IMR-90 (cell line): ENCODE data around the gene SLC30A2. TPM values are rescaled to one million over a fixed set of nuclear protein-coding genes. Genes with fewer than 3 reads are reported as not detected.

Source experiments
- ATAC-seq: fragments of 200-7000 bp; cut with Tn5 transposase; 2 replicates; pipeline ENCODE4 v1.9.1; 2020; ENCODE audit warnings: low read depth, mild to moderate bottlenecking, moderate library complexity
- BruUV-seq: library from RNA; stranded (reverse); fragments of 400-500 nt; replicated peaks from 2 replicates; lab custom pipeline; 2021; lab: Mats Ljungman, UMichigan
- CTCF ChIA-PET: fragments of 300-600 bp; formaldehyde crosslinking; extraction: SDS; loops from one replicate; lab custom pipeline; 2021; ENCODE audit warnings: antibody characterized with exemption; lab: Yijun Ruan, JAX
- POLR2A ChIA-PET: fragments of 300-600 bp; sonication (Branson Sonifier 250); formaldehyde crosslinking; loops from one replicate; lab custom pipeline; 2022; ENCODE audit warnings: antibody characterized with exemption; ENCODE audit not compliant: unreplicated experiment; lab: Charles Lee
- DNase-seq: peaks from one replicate; pipeline ENCODE4 v3.0.0; 2013
- H2AFZ ChIP-seq: replicated peaks from 2 replicates; pipeline ENCODE3; 2013; ENCODE audit warnings: low read length, mild to moderate bottlenecking; ENCODE audit not compliant: poor library complexity
- H2AK5ac ChIP-seq: 2 replicates; pipeline ENCODE4 v1.6.1; 2013; ENCODE audit warnings: low read depth, low read length, inconsistent platforms
- H2AK9ac ChIP-seq: replicated peaks from 2 replicates; pipeline ENCODE3; 2013; ENCODE audit warnings: mild to moderate bottlenecking, low read depth, low read length, moderate library complexity; ENCODE audit not compliant: poor library complexity
- H2BK120ac ChIP-seq: 2 replicates; pipeline ENCODE4 v1.6.1; 2013; ENCODE audit warnings: low read depth, low read length, inconsistent platforms
- H2BK15ac ChIP-seq: 3 replicates; pipeline ENCODE4 v1.6.1; 2013; ENCODE audit warnings: low read depth, low read length, inconsistent platforms
- H2BK20ac ChIP-seq: 2 replicates; pipeline ENCODE4 v1.6.1; 2013; ENCODE audit warnings: low read depth, mild to moderate bottlenecking, inconsistent platforms, low read length, moderate library complexity
- H2BK5ac ChIP-seq: 2 replicates; pipeline ENCODE4 v1.6.1; 2013; ENCODE audit warnings: mild to moderate bottlenecking, low read depth, low read length, inconsistent platforms; ENCODE audit not compliant: poor library complexity, severe bottlenecking
- H3K14ac ChIP-seq: replicated peaks from 2 replicates; pipeline ENCODE4 v1.6.1; 2013; ENCODE audit warnings: low read depth, low read length, inconsistent platforms
- H3K18ac ChIP-seq: 2 replicates; pipeline ENCODE4 v1.6.1; 2013; ENCODE audit warnings: low read depth, low read length, control low read depth
- H3K23ac ChIP-seq: 2 replicates; pipeline ENCODE4 v1.6.1; 2013; ENCODE audit warnings: low read depth, low read length, inconsistent platforms
- H3K27ac ChIP-seq: 2 replicates; pipeline ENCODE4 v1.5.1; 2013; ENCODE audit warnings: mild to moderate bottlenecking, control low read depth, low read length; ENCODE audit not compliant: insufficient read depth
- H3K27me3 ChIP-seq: 2 replicates; pipeline ENCODE4 v1.6.1; 2013; ENCODE audit warnings: low read length; ENCODE audit not compliant: control insufficient read depth, insufficient read depth
- H3K36me3 ChIP-seq: 2 replicates; pipeline ENCODE4 v1.6.1; 2013; ENCODE audit warnings: low read length, mixed read lengths; ENCODE audit not compliant: control insufficient read depth, insufficient read depth
- H3K4ac ChIP-seq: 2 replicates; pipeline ENCODE4 v1.6.1; 2013; ENCODE audit warnings: low read depth, low read length, inconsistent platforms
- H3K4me1 ChIP-seq: 2 replicates; pipeline ENCODE4 v1.6.1; 2013; ENCODE audit warnings: low read length, mixed read lengths; ENCODE audit not compliant: control insufficient read depth, insufficient read depth
- H3K4me2 ChIP-seq: 2 replicates; pipeline ENCODE4 v1.6.1; 2013; ENCODE audit warnings: low read depth, mild to moderate bottlenecking, control low read depth, low read length, moderate library complexity
- H3K4me3 ChIP-seq: 2 replicates; pipeline ENCODE4 v1.5.1; 2013; ENCODE audit warnings: low read depth, mild to moderate bottlenecking, control low read depth, low read length, moderate library complexity; ENCODE audit not compliant: insufficient read depth
- H3K56ac ChIP-seq: 2 replicates; pipeline ENCODE4 v1.6.1; 2013; ENCODE audit warnings: low read length, inconsistent platforms; ENCODE audit not compliant: insufficient read depth; ENCODE audit errors: extremely low read depth
- H3K79me1 ChIP-seq, 2 experiments: 2 replicates each; pipeline ENCODE4 v1.6.1; 2013; ENCODE audit warnings: low read length in 2 of 2, inconsistent platforms in 1 of 2, low read depth in 1 of 2
- H3K9ac ChIP-seq: 2 replicates; pipeline ENCODE4 v1.6.1; 2013; ENCODE audit warnings: low read depth, low read length, control low read depth
- H3K9me1 ChIP-seq: 2 replicates; pipeline ENCODE4 v1.6.1; 2013; ENCODE audit warnings: low read length, inconsistent platforms; ENCODE audit not compliant: insufficient read depth
- H3K9me3 ChIP-seq: 2 replicates; pipeline ENCODE4 v1.6.1; 2013; ENCODE audit warnings: low read length; ENCODE audit not compliant: control insufficient read depth, insufficient read depth
- H4K20me1 ChIP-seq: 2 replicates; pipeline ENCODE4 v1.6.1; 2013; ENCODE audit warnings: low read length, inconsistent platforms; ENCODE audit not compliant: insufficient read depth
- H4K5ac ChIP-seq: 2 replicates; pipeline ENCODE4 v1.6.1; 2013; ENCODE audit warnings: mild to moderate bottlenecking, low read depth, low read length, control low read depth
- H4K8ac ChIP-seq, 2 experiments: 2 replicates each; pipeline ENCODE4 v1.6.1; 2013; ENCODE audit warnings: low read depth in 2 of 2, low read length in 2 of 2, control low read depth in 1 of 2, inconsistent platforms in 1 of 2
- H4K91ac ChIP-seq: 2 replicates; pipeline ENCODE4 v1.6.1; 2013; ENCODE audit warnings: low read depth, low read length, inconsistent platforms; ENCODE audit not compliant: insufficient read depth
- BHLHE40 ChIP-seq: fragments of 150-350 bp; IDR thresholded peaks from 2 replicates; pipeline ENCODE4 v1.6.1; 2016; ENCODE audit warnings: mild to moderate bottlenecking, low read depth, low read length
- MAFK ChIP-seq: IDR thresholded peaks from 2 replicates; pipeline ENCODE4 v1.6.1; 2012; ENCODE audit warnings: low read depth, low read length, improper control_type of control experiment
- MXI1 ChIP-seq: IDR thresholded peaks from 2 replicates; pipeline ENCODE4 v1.6.1; 2012; ENCODE audit warnings: low read depth, mild to moderate bottlenecking, low read length, moderate library complexity, borderline replicate concordance
- POLR2A ChIP-seq: IDR thresholded peaks from 2 replicates; pipeline ENCODE4 v1.6.1; 2012; ENCODE audit warnings: mild to moderate bottlenecking, low read depth, low read length
- RAD21 ChIP-seq: IDR thresholded peaks from 2 replicates; pipeline ENCODE4 v1.6.1; 2012; ENCODE audit warnings: low read length, improper control_type of control experiment
- RCOR1 ChIP-seq: IDR thresholded peaks from 2 replicates; pipeline ENCODE4 v1.6.1; 2012; ENCODE audit warnings: mild to moderate bottlenecking, low read length, improper control_type of control experiment; ENCODE audit not compliant: insufficient replicate concordance
- SMC3 ChIP-seq: fragments of 150-350 bp; IDR thresholded peaks from 2 replicates; pipeline ENCODE4 v1.6.1; 2016; ENCODE audit warnings: low read depth, mild to moderate bottlenecking, antibody characterized with exemption, low read length, moderate library complexity
- WGBS, 2 experiments: methylation state at CpG; one replicate each; pipeline versions ENCODE4 v1.1.5 to v1.1.7; 2013; ENCODE audit warnings: missing lambda C conversion rate in 2 of 2; ENCODE audit not compliant: insufficient read length in 1 of 2; ENCODE audit errors: extremely low coverage in 2 of 2; 5-methylcytosine and 5-hydroxymethylcytosine counted together
- dilution Hi-C: fragments of 300-500 bp; cut with HindIII; formaldehyde crosslinking; loops from one replicate; pipeline ENCODE4 v1.14.3; 2018; ENCODE audit warnings: low sequenced_read_pairs; ENCODE audit not compliant: unreplicated experiment
- in situ Hi-C: fragments of 300-500 bp; cut with MboI; formaldehyde crosslinking; loops from 3 replicates; pipeline ENCODE4 v1.14.3; 2019; ENCODE audit warnings: low sequenced_read_pairs, inconsistent platforms, mixed read lengths
- intact Hi-C: fragments of 100-400 bp; cut with micrococcal nuclease; formaldehyde crosslinking; loops from 2 replicates; pipeline ENCODE4 v1.10.0; 2022
- polyA plus RNA-seq, 3 experiments: library from polyadenylated mRNA; depleted of rRNA; stranded (reverse); fragments of >200 nt; gene quantifications; 2 replicates each; pipeline ENCODE4 v1.2.3, GENCODE V29; 2012; ENCODE audit warnings: low replicate concordance in 1 of 3
- total RNA-seq: library from RNA; depleted of rRNA; stranded (reverse); fragments of >200 nt; gene quantifications from 2 replicates; pipeline ENCODE4 v1.2.3, GENCODE V29; 2012
- TF ChIP-seq, protein P1 (sequence below): conservative IDR thresholded peaks from 2 replicates; pipeline ENCODE4 v1.5.1; 2012; ENCODE audit warnings: mild to moderate bottlenecking, low read depth, low read length, improper control_type of control experiment

SLC30A2 gene
- total and polyA plus RNA-seq, 2 of the 4 experiments (the other 2 are of a cell fraction), result not detected

DNA sequence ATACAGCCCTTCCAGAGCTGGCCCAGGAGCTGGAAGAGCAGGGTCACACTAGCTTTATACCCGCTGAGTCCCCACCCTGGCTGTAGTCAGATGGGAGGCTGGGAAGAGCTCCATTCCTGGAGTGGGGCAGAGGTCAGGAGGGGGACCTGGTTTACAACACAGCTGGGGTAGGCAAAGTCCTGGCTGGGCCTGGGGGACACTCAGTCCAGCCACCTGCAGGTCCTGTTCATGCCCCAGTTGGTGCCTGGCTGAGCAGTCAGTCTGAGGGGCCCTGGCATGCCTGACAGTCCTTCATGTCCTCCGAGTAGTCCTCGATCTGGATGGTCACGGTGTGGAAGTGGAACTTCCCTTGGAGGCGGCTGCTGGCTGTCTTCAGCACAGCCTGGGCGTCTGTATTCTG is 7.0 kb downstream of the SLC30A2 start:
- Histone ChIP-seq H3K18ac (no peak overlapping the region), H3K9me3 (no peaks in the 10 kb centered on the region), H3K36me3 (no peaks in the 10 kb centered on the region), H3K27ac (no peak overlapping the region), H4K20me1 (no peaks in the 10 kb centered on the region), H2BK20ac (no peak overlapping the region), H3K9ac (no peak overlapping the region), H2AK9ac (no peak overlapping the region), H2BK5ac (no peak overlapping the region), H3K4me2 (no peak overlapping the region), H3K4ac (no peak overlapping the region), H2AK5ac (no peak overlapping the region), H3K4me3 (no peak overlapping the region), H3K4me1 (peaks cover 6% of the 10 kb centered on the region), H2AFZ (no peak overlapping the region), H4K5ac (no peak overlapping the region), H3K56ac (no peak overlapping the region), H3K27me3 (peaks cover 41% of the 10 kb centered on the region), H3K23ac (no peak overlapping the region), H4K91ac (no peak overlapping the region), H3K14ac (no peak overlapping the region), H3K9me1 (0 out of 2 replicates have a peak, but pooled peaks cover 3% of the 10 kb centered on the region), H3K79me1 (no peaks in the 10 kb centered on the region), H2BK15ac (no peak overlapping the region), H2BK120ac (no peak overlapping the region), H4K8ac (no peak overlapping the region)
- intact Hi-C loops, result loop anchor here (5.0 kb wide), 1 partner anchor 238 kb away; no protein-coding TSS in a partner anchor
- in situ Hi-C loops, result no loop called here
- POLR2A ChIA-PET, result no interaction called here
- CTCF ChIA-PET, result no interaction called here
- ATAC-seq (no peak), DNase-seq (no peak)
- no peak for TF ChIP-seq SMC3
- TF ChIP-seq MXI1, result no peak
- no peak for TF ChIP-seq POLR2A
- TF ChIP-seq MAFK, result no peak
- TF ChIP-seq RCOR1, result no peak
- TF ChIP-seq RAD21, result no peak
- TF ChIP-seq, protein P1, sequence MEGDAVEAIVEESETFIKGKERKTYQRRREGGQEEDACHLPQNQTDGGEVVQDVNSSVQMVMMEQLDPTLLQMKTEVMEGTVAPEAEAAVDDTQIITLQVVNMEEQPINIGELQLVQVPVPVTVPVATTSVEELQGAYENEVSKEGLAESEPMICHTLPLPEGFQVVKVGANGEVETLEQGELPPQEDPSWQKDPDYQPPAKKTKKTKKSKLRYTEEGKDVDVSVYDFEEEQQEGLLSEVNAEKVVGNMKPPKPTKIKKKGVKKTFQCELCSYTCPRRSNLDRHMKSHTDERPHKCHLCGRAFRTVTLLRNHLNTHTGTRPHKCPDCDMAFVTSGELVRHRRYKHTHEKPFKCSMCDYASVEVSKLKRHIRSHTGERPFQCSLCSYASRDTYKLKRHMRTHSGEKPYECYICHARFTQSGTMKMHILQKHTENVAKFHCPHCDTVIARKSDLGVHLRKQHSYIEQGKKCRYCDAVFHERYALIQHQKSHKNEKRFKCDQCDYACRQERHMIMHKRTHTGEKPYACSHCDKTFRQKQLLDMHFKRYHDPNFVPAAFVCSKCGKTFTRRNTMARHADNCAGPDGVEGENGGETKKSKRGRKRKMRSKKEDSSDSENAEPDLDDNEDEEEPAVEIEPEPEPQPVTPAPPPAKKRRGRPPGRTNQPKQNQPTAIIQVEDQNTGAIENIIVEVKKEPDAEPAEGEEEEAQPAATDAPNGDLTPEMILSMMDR, result no peak
- no peak for TF ChIP-seq BHLHE40
- dilution Hi-C loops, result no loop called here
- 60% methylated on average over 1 of the region's 6 CpGs; no CpG with 5 or more reads in 1 of the 2 experiments for WGBS, 2 experiments
- BruUV-seq, result no TSS peak
